AG04450 (cell line): Measurements from ENCODE around the gene LIMS2. TPM values are rescaled to one million over a fixed set of nuclear protein-coding genes. Genes with fewer than 3 reads are reported as not detected.

Experiments
- CTCF ChIA-PET: fragments of 300-600, 350-600 bp; formaldehyde crosslinking; extraction: SDS; loops from one replicate; lab custom pipeline; 2022; ENCODE audit warnings: antibody characterized with exemption, inconsistent platforms; lab: Charles Lee
- POLR2A ChIA-PET: fragments of 350-600 bp; formaldehyde crosslinking; extraction: SDS; loops from one replicate; lab custom pipeline; 2021; ENCODE audit warnings: antibody characterized with exemption, inconsistent platforms; lab: Yijun Ruan, JAX
- DNase-seq: peaks from one replicate; pipeline ENCODE4 v3.0.0-alpha.2; 2011; ENCODE audit warnings: low read depth, low spot score
- H3K27ac ChIP-seq: one replicate; pipeline ENCODE4 v1.5.1; 2012; ENCODE audit warnings: low read depth, low read length, control low read depth
- H3K27me3 ChIP-seq: one replicate; pipeline ENCODE4 v1.6.0; 2012; ENCODE audit warnings: low read length; ENCODE audit not compliant: control insufficient read depth, insufficient read depth
- H3K4me3 ChIP-seq: 2 replicates; pipeline ENCODE4 v1.5.1; 2011; ENCODE audit warnings: mild to moderate bottlenecking, low read depth, low read length, control low read depth
- H3K9me3 ChIP-seq: 2 replicates; pipeline ENCODE4 v1.5.1; 2012; ENCODE audit warnings: low read length; ENCODE audit not compliant: control insufficient read depth, insufficient read depth
- CTCF ChIP-seq: IDR thresholded peaks from 2 replicates; pipeline ENCODE4 v1.5.1; 2011; ENCODE audit warnings: low read depth, low read length, control low read depth, inconsistent platforms
- polyA plus RNA-seq: library from polyadenylated mRNA; depleted of rRNA; stranded (reverse); fragments of >200 nt; gene quantifications from 2 replicates; pipeline ENCODE4 v1.2.3, GENCODE V29; 2011

Gene LIMS2
- polyA plus RNA-seq, 1 experiment: 6.3 TPM

- no peaks in the 10 kb centered on the region for H3K27me3 ChIP-seq
- H3K4me3 ChIP-seq: no peak overlapping the region
- H3K27ac ChIP-seq: no peak overlapping the region
- DNase-seq: no peak
- ChIA-PET POLR2A (no interaction called here), CTCF (no interaction called here)
- TF ChIP-seq CTCF: no peak
- H3K9me3 ChIP-seq: no peaks in the 10 kb centered on the region; the same call in 1 of the 2 replicates
Observed at GRCh38 chr2:127635380-127636237, 39.7 kb downstream of the LIMS2 start.

- TF ChIP-seq CTCF: no peak
- Histone ChIP-seq H3K27me3 (no peaks in the 10 kb centered on the region), H3K9me3 (no peaks in the 10 kb centered on the region; the same call in 1 of the 2 replicates), H3K4me3 (no peak overlapping the region), H3K27ac (no peak overlapping the region)
- CTCF ChIA-PET: no interaction called here
- POLR2A ChIA-PET: no interaction called here
- no peak for DNase-seq
Observed at GRCh38 chr2:127634626-127635379, 40.5 kb downstream of the LIMS2 start.

GRCh38 chr2:127634066-127634617 lies 41.2 kb downstream of the LIMS2 start:
- no peak for TF ChIP-seq CTCF
- Histone ChIP-seq H3K9me3 (no peaks in the 10 kb centered on the region; the same call in 1 of the 2 replicates), H3K27me3 (no peaks in the 10 kb centered on the region), H3K27ac (no peak overlapping the region), H3K4me3 (no peak overlapping the region)
- ChIA-PET POLR2A (no interaction called here), CTCF (no interaction called here)
- DNase-seq: no peak

GRCh38 chr2:127633556-127634065 lies 41.7 kb downstream of the LIMS2 start:
- TF ChIP-seq CTCF: no peak
- DNase-seq: no peak
- Histone ChIP-seq H3K4me3 (no peak overlapping the region), H3K27ac (no peak overlapping the region), H3K27me3 (no peaks in the 10 kb centered on the region), H3K9me3 (no peaks in the 10 kb centered on the region; the same call in 1 of the 2 replicates)
- POLR2A ChIA-PET: no interaction called here
- CTCF ChIA-PET: no interaction called here
